HL-60 (cell line): ENCODE data around the gene ANKRD30B.
"Not testable (repeated sequence)": the region's sequence is repeated elsewhere in the genome, so short reads cannot be mapped to it uniquely, and the experiment has no call there.

ENCODE experiments used
- GABPA ChIP-seq: IDR thresholded peaks from 2 replicates; pipeline ENCODE4 v1.6.1; 2012; ENCODE audit warnings: low read depth
- POLR2AphosphoS5 ChIP-seq: IDR thresholded peaks from 2 replicates; pipeline ENCODE4 v1.6.1; 2012; ENCODE audit warnings: low read depth
- SPI1 ChIP-seq: IDR thresholded peaks from 2 replicates; pipeline ENCODE4 v1.6.1; 2012; ENCODE audit warnings: low read depth, mild to moderate bottlenecking, borderline replicate concordance
- TF ChIP-seq, protein P1 (sequence below): IDR thresholded peaks from 2 replicates; pipeline ENCODE4 v1.6.1; 2012; ENCODE audit warnings: low read depth; ENCODE audit not compliant: insufficient replicate concordance
- TF ChIP-seq, protein P2 (sequence below): IDR thresholded peaks from one replicate; pipeline ENCODE4 v1.5.1; 2011; ENCODE audit warnings: low read length, control low read depth, inconsistent platforms; ENCODE audit not compliant: insufficient read depth

DNA sequence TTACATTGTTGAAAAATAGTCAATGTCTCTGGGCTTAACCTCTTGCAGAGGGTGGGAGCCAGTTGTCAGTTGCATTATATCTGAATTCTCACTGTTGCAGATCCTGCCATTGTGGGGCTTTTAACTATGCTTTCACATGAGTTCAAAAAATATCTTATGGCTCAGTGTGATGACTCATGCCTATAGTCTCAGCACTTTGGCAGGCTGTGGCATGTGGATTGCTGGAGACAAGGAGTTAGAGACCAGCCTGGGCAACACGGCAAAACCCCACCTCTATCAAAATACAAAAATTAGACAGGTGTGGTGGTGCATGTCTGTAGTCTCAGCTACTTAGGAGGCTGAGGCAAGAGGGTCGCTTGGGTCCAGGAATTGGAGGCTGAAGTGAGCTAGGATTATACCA lies 38.2 kb upstream of the ANKRD30B start:
- not testable (repeated sequence) for TF ChIP-seq GABPA, POLR2AphosphoS5, SPI1
- TF ChIP-seq, protein P1, sequence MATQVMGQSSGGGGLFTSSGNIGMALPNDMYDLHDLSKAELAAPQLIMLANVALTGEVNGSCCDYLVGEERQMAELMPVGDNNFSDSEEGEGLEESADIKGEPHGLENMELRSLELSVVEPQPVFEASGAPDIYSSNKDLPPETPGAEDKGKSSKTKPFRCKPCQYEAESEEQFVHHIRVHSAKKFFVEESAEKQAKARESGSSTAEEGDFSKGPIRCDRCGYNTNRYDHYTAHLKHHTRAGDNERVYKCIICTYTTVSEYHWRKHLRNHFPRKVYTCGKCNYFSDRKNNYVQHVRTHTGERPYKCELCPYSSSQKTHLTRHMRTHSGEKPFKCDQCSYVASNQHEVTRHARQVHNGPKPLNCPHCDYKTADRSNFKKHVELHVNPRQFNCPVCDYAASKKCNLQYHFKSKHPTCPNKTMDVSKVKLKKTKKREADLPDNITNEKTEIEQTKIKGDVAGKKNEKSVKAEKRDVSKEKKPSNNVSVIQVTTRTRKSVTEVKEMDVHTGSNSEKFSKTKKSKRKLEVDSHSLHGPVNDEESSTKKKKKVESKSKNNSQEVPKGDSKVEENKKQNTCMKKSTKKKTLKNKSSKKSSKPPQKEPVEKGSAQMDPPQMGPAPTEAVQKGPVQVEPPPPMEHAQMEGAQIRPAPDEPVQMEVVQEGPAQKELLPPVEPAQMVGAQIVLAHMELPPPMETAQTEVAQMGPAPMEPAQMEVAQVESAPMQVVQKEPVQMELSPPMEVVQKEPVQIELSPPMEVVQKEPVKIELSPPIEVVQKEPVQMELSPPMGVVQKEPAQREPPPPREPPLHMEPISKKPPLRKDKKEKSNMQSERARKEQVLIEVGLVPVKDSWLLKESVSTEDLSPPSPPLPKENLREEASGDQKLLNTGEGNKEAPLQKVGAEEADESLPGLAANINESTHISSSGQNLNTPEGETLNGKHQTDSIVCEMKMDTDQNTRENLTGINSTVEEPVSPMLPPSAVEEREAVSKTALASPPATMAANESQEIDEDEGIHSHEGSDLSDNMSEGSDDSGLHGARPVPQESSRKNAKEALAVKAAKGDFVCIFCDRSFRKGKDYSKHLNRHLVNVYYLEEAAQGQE: not testable (repeated sequence)
- TF ChIP-seq, protein P2, sequence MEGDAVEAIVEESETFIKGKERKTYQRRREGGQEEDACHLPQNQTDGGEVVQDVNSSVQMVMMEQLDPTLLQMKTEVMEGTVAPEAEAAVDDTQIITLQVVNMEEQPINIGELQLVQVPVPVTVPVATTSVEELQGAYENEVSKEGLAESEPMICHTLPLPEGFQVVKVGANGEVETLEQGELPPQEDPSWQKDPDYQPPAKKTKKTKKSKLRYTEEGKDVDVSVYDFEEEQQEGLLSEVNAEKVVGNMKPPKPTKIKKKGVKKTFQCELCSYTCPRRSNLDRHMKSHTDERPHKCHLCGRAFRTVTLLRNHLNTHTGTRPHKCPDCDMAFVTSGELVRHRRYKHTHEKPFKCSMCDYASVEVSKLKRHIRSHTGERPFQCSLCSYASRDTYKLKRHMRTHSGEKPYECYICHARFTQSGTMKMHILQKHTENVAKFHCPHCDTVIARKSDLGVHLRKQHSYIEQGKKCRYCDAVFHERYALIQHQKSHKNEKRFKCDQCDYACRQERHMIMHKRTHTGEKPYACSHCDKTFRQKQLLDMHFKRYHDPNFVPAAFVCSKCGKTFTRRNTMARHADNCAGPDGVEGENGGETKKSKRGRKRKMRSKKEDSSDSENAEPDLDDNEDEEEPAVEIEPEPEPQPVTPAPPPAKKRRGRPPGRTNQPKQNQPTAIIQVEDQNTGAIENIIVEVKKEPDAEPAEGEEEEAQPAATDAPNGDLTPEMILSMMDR: not testable (repeated sequence)
